NCI-H510A (cell line): ENCODE results near the gene THOC7.
A peak's percentile ranks its signal among the peaks of the same experiment; 100 is the strongest.

Experiments used
- DNase-seq: peaks from one replicate; lab custom pipeline; 2025; lab: John Stamatoyannopoulos, UW

THOC7 gene

GRCh38 chr3:63842127-63842526, 21.5 kb downstream of the THOC7 start:
- DNase-seq: no peak

GRCh38 chr3:63841704-63842103, 21.9 kb downstream of the THOC7 start:
- no peak for DNase-seq

DNA sequence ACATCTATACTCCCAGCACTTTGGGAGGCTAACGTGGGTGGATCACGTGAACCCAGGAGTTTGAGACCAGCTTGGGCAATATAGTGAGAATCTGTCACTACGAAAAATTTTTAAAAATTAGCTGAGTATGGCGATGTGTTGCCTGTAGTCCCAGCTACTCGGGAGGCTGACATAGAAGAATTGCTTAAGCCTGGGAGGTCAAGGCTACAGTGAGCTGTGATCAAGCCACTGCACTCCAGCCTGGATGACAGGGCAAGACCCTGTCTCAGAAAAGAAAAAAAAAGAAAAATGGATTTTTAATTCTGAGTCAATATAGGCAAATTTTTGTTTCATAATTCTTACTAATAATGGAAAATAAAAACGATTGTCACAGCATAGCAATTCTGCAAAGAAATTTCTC, 31.2 kb downstream of the THOC7 start:
- DNase-seq: no peak

DNA sequence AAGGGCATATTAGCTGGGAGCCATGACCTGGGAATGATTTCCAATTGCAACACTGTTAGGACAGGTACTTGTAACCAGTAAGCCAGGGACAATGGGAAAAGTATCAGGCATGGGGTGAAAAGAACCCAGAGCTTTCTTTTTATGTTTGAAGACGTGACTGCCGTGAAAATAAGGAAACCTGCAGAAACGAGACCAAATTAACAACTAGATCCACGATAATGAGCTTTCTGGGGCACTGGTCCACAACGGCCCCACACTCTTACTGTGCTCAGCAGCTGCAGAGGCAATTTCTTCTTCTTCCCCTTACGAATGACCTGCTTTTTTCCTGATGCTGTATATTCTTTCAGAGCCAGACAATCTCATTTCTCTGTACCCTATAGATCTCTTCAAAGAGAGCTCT, 33.1 kb downstream of the THOC7 start:
- DNase-seq: no peak

- no peak for DNase-seq
Measured at GRCh38 chr3:63824309-63824708, 39.3 kb downstream of the THOC7 start.

DNA sequence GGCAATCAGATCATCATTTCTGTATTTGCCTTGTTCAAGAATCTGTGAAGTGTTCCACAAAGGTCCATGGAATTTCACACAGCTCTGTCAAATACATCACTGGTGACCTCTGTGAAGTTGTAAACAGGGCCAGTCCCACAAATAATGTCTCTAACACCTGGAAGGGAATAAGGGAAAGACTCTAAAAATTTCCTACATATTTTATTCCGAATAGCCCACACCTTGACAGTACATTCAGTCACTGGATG, 44.5 kb downstream of the THOC7 start, which contains the start of gene C3orf49:
Gene C3orf49, plus strand, starts transcription at position 149 of the 248 bp plus-strand sequence. CDS start 173 bp downstream, outside the sequence.
- no peak for DNase-seq

GRCh38 chr3:63818282-63819150, 45.1 kb downstream of the THOC7 start:
- DNase-seq: peak; percentile 2

DNA sequence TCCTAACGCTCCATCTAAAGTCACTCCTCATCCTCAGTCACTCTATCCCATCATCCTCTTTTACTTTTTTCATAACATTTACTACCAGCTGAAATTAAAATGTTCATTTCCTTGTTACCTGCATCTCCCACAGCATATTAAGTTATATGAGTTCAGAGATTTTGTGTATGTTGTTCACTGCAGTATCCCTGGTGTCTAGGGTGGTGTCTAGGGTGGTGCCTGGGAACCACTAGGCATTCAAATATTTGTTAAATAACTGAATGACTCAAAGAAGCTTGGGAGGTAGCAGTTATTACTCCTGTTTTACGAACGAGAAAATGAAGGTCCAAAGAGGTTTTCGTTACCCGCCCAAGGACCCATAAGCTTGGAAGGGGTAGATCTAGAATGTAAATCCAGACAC, 46.4 kb downstream of the THOC7 start:
- no peak for DNase-seq

- no peak for DNase-seq
Measured at GRCh38 chr3:63814237-63814636, 49.4 kb downstream of the THOC7 start.

GRCh38 chr3:63809607-63810006, 54.0 kb downstream of the THOC7 start:
- no peak for DNase-seq

DNA sequence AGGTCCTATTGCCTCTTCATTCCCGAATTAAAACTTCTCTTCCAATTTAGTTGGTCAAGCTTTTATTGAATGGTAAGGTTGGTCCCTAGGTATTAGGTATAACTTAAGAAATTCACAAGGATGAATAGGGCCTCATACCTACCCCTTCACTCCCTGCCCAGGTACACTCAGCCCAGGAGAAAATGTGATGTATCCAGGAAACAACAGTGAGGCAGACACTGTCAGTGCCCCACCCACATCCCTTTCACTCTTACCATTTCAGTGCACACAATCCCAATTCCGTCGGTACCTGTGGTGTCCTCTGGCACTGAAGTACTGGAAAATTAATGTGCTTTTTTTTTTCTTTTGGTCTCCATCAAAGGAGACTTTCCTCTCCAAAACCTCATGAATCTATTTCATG, 55.0 kb downstream of the THOC7 start:
- DNase-seq: no peak

DNA sequence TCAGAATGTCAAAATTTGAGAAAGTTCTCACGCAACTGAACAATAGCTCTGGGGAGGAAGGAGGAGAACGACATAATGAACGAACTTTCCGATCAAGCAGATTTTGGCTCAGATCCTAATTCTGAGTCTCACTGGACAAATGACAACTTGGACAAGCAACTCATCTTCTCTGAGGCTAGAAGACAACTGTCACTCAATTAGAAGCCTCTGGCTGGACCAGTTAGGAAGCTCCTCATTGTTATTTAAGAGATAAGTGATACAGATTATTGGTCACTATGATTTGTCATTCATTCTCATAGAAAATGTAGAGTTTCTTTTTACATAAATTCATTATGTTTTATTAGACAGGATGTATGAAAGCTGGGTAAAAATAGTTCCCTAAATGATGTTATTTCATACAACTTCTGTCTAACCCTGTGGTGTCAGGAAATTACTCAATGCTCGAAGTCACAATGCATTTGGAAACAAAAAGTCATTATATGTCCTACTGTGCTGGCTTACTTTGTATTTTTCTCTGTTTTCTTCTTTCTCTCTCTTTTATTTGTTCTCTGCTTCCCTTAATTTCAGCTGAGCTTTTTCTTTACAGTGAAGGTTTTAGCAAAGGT, 55.5 kb downstream of the THOC7 start:
- DNase-seq: no peak

- no peak for DNase-seq
Measured at GRCh38 chr3:63803911-63804310, 59.7 kb downstream of the THOC7 start.

GRCh38 chr3:63800097-63800496, 63.5 kb downstream of the THOC7 start:
- no peak for DNase-seq

DNA sequence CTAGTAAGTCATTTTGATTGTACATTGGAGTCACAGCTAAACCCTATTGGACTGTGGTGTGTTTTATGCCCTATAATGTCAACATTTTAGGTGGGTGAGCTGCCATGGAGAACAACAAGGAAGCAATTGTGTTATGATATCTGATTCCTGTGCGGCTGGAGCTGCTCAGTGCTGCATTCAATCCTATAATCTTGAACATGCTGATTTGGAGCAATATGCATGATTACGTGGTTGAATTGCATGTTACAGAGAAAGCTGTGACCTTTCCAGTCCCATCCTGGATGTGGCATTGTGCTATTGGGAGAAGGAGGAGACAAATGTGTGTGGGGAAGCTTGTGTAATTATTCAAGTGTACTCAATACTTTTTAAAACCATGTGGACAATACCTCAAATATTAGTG, 64.7 kb downstream of the THOC7 start:
- no peak for DNase-seq

DNA sequence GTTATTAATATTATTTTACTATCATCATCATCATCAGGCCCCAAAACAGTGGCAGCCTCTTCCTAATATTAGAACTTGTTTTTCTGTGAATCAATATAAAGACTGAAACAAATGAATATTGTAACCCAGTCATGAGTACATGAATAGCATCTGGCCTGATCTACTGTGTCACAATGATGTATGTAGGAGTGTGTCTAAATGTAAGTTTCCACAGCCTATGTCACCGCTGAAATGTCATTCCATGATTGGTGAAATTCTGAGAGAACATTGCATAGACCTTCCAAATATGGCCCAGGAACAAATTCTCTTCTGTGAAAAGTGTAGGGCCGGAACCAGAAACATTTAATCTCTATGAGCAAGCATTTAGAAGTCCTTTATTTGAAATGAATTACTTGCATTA, 65.1 kb downstream of the THOC7 start:
- DNase-seq: no peak

DNA sequence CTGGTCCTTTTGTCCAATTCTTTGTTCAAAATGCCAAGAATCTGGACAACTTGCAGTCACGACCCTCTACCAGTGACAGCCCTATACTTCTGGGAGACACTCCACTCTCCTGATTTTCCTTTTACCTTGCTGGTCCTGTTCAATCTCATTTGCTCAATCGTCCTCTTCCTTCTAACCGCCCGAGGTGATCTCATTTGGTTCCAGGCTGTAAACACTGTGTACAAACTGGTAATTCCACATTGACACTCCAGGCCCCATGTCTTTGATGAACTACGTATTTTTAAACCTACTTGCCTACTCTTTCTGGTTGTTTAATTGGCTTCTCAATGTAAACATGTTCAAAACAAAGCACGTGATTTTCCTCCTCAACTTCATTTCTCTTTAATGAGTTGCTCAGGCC, 68.2 kb downstream of the THOC7 start:
- no peak for DNase-seq

DNA sequence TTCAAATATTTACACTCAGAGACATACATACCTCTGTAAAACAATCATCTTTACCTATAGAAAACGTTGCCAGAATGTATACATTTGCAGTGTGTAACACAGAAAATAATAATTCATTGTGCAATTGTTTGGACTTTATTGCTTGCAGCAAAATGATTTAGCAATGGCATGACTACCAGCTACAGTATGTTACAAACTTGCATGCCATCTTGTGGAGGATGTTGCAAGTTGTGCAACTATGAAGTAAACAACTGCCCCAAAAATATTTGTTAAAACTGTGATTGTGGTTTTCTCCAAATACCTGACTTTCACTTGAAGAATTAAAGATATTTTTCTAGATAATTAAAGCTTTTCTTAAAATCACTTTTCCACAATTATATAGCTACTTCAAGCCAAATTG, 71.6 kb downstream of the THOC7 start:
- DNase-seq: no peak
